IPS DF 19.7 (cell line): ENCODE data around the gene DNM2.
"Not testable (repeated sequence)": the region's sequence is repeated elsewhere in the genome, so short reads cannot be mapped to it uniquely, and the experiment has no call there.

Experiments
- DNase-seq: peaks from one replicate; pipeline ENCODE4 v3.0.0-alpha.2; 2013; ENCODE audit warnings: low read depth, low spot score

DNM2 gene

GRCh38 chr19:10866495-10866894 is 148.6 kb downstream of the DNM2 start:
- DNase-seq, result no peak

GRCh38 chr19:10868872-10869547 is 151.1 kb downstream of the DNM2 start:
- DNase-seq, result no peak

GRCh38 chr19:10869872-10870311 is 152.0 kb downstream of the DNM2 start:
- DNase-seq, result not testable (repeated sequence)

- DNase-seq, result no peak
Observed at GRCh38 chr19:10870501-10870954, 152.6 kb downstream of the DNM2 start.

- no peak for DNase-seq
Observed at GRCh38 chr19:10870955-10871603, 153.2 kb downstream of the DNM2 start, which contains the start of gene CARM1. CARM1 (plus strand) TSS chr19:10871553; CDS start chr19:10871703, 150 bp downstream.

GRCh38 chr19:10871711-10872545 is 154.0 kb downstream of the DNM2 start:
- DNase-seq, result no peak

- DNase-seq, result no peak
Observed at GRCh38 chr19:10872546-10873107, 154.7 kb downstream of the DNM2 start.

GRCh38 chr19:10874024-10874423 is 156.1 kb downstream of the DNM2 start:
- DNase-seq, result no peak

- no peak for DNase-seq
Observed at GRCh38 chr19:10876459-10877240, 158.8 kb downstream of the DNM2 start.

GRCh38 chr19:10877608-10878007 is 159.7 kb downstream of the DNM2 start:
- DNase-seq, result not testable (repeated sequence)

GRCh38 chr19:10878253-10878652 is 160.4 kb downstream of the DNM2 start:
- DNase-seq, result no peak
